ENCODE measurements around the gene CYP2J2. TPM values are rescaled to one million over a fixed set of nuclear protein-coding genes. Genes with fewer than 3 reads are reported as not detected.
"Not testable (repeated sequence)": the region's sequence is repeated elsewhere in the genome, so short reads cannot be mapped to it uniquely, and the experiment has no call there.

The CYP2J2 gene
- total RNA-seq (1 to 10 TPM; 3.4 to 3.5 TPM), polyA plus RNA-seq (ENCODE audit: insufficient read length in 6 of 6) (1 to 10 TPM; 1.9 to 3.0 (median 2.1) TPM)
- long read RNA-seq, donor 1, partial matches to known transcripts = 0 of 1 reads
- long read RNA-seq, donor 1, other reads (novel, unspliced or antisense) = 0 of 1 reads
- long read RNA-seq, donor 2 = 0 reads
- long read RNA-seq, donor 3, partial matches to known transcripts = 0 of 1 reads
- long read RNA-seq, donor 3, other reads (novel, unspliced or antisense) = 0 of 1 reads
- long read RNA-seq, donor 4, partial matches to known transcripts = 2 of 3 reads
- long read RNA-seq, donor 4, other reads (novel, unspliced or antisense) = 0 of 3 reads
- long read RNA-seq, donor 5, partial matches to known transcripts = 0 of 2 reads
- long read RNA-seq, donor 5, other reads (novel, unspliced or antisense) = 0 of 2 reads
- long read RNA-seq, donor 6, partial matches to known transcripts = 0 of 1 reads
- long read RNA-seq, donor 6, other reads (novel, unspliced or antisense) = 0 of 1 reads
- long read RNA-seq, donor 7 = 0 reads
- long read RNA-seq, donor 8, partial matches to known transcripts = 0 of 1 reads
- long read RNA-seq, donor 8, other reads (novel, unspliced or antisense) = 0 of 1 reads
- long read RNA-seq, donor 9 = 0 reads
- long read RNA-seq, donor 10, partial matches to known transcripts = 0 of 4 reads
- long read RNA-seq, donor 10, other reads (novel, unspliced or antisense) = 0 of 4 reads
- long read RNA-seq, donor 11, partial matches to known transcripts = 0 of 1 reads
- long read RNA-seq, donor 11, other reads (novel, unspliced or antisense) = 0 of 1 reads
- long read RNA-seq, donor 12 = 0 reads

GRCh38 chr1:59926381-59927123 is at the start of gene CYP2J2:
Gene CYP2J2, minus strand, starts transcription at chr1:59926773. Its CDS starts 27 bp downstream, at chr1:59926746.
- peaks cover 15 to 54% of the 10 kb centered on the region in 2 donors for H3K27me3 ChIP-seq
- peaks cover 0 to 12% of the 10 kb centered on the region in 2 donors for H3K4me1 ChIP-seq
- H3K36me3 ChIP-seq = no peaks in the 10 kb centered on the region
- no peak for TF ChIP-seq CTCF (IDR thresholded peaks at IDR 0.05)
- DNase-seq = peak in 3 of 4 donors; percentile 56 to 91 (median 58)
- H3K9me3 ChIP-seq = peaks cover 0 to 16% of the 10 kb centered on the region in 2 donors
- H3K27ac ChIP-seq = no peak within 1 kb of the TSS
- intact Hi-C loops (cut with DNase I) = no loop called here
- peak within 1 kb of the TSS; percentile 31 to 44 for H3K4me3 ChIP-seq
- peak; percentile 100 for ATAC-seq

GRCh38 chr1:59973719-59974118 is 47.1 kb upstream of the CYP2J2 start:
- Histone ChIP-seq H3K4me3 (no peak overlapping the region), H3K27me3 (peaks cover 0 to 6% of the 10 kb centered on the region in 2 donors), H3K4me1 (peaks cover 0 to 10% of the 10 kb centered on the region in 2 donors), H3K9me3 (no peaks in the 10 kb centered on the region), H3K27ac (no peak overlapping the region), H3K36me3 (no peaks in the 10 kb centered on the region)
- no peak for DNase-seq
- TF ChIP-seq CTCF (IDR thresholded peaks at IDR 0.05) = no peak
- intact Hi-C loops (cut with DNase I) = no loop called here
- ATAC-seq = no peak

- intact Hi-C loops (cut with DNase I) = no loop called here
- peaks cover 0 to 10% of the 10 kb centered on the region in 2 donors for H3K4me1 ChIP-seq
- ATAC-seq = no peak
- no peak overlapping the region for H3K27ac ChIP-seq
- DNase-seq = peak in 3 of 4 donors; percentile 27 to 49 (median 43)
- no peak for TF ChIP-seq CTCF (IDR thresholded peaks at IDR 0.05)
- H3K4me3 ChIP-seq = no peak overlapping the region
- no peaks in the 10 kb centered on the region for H3K9me3 ChIP-seq
- H3K27me3 ChIP-seq = peaks cover 0 to 6% of the 10 kb centered on the region in 2 donors
- H3K36me3 ChIP-seq = no peaks in the 10 kb centered on the region
These were observed 45.8 kb upstream of the CYP2J2 start for GRCh38 chr1:59972216-59972927.

GRCh38 chr1:59971464-59971911 is 44.9 kb upstream of the CYP2J2 start:
- Histone ChIP-seq H3K4me1 (peaks cover 0 to 7% of the 10 kb centered on the region in 2 donors), H3K27ac (no peak overlapping the region), H3K9me3 (no peaks in the 10 kb centered on the region), H3K4me3 (no peak overlapping the region), H3K27me3 (peaks cover 0 to 6% of the 10 kb centered on the region in 2 donors), H3K36me3 (no peaks in the 10 kb centered on the region)
- ATAC-seq (peak; percentile 95), DNase-seq (peak; percentile 54 to 87 (median 70))
- intact Hi-C loops (cut with DNase I) = no loop called here
- TF ChIP-seq CTCF (IDR thresholded peaks at IDR 0.05) = peak; percentile 82 to 84

GRCh38 chr1:59969542-59970175 is 43.1 kb upstream of the CYP2J2 start:
- H3K9me3 ChIP-seq; intact Hi-C loops (cut with DNase I): not testable (repeated sequence)

GRCh38 chr1:59968746-59969145 is 42.2 kb upstream of the CYP2J2 start:
- H3K4me1 ChIP-seq; H3K9me3 ChIP-seq; intact Hi-C loops (cut with DNase I); DNase-seq; ATAC-seq; H3K27me3 ChIP-seq; H3K4me3 ChIP-seq; H3K36me3 ChIP-seq; H3K27ac ChIP-seq: not testable (repeated sequence)

More at GRCh38 chr1:59969542-59970175, 43.1 kb upstream of the CYP2J2 start:
- H3K36me3 ChIP-seq, H3K4me3 ChIP-seq, H3K27ac ChIP-seq, H3K27me3 ChIP-seq, ATAC-seq, H3K4me1 ChIP-seq: not testable (repeated sequence)
- peak in 1 of 4 donors; percentile 66 for DNase-seq

Measured in left lung (tissue), 14 donors.